Measurements from ENCODE around the gene QDPR.
A peak's percentile ranks its signal among the peaks of the same experiment; 100 is the strongest.
"Not testable (repeated sequence)": the region's sequence is repeated elsewhere in the genome, so short reads cannot be mapped to it uniquely, and the experiment has no call there.

QDPR gene

DNA sequence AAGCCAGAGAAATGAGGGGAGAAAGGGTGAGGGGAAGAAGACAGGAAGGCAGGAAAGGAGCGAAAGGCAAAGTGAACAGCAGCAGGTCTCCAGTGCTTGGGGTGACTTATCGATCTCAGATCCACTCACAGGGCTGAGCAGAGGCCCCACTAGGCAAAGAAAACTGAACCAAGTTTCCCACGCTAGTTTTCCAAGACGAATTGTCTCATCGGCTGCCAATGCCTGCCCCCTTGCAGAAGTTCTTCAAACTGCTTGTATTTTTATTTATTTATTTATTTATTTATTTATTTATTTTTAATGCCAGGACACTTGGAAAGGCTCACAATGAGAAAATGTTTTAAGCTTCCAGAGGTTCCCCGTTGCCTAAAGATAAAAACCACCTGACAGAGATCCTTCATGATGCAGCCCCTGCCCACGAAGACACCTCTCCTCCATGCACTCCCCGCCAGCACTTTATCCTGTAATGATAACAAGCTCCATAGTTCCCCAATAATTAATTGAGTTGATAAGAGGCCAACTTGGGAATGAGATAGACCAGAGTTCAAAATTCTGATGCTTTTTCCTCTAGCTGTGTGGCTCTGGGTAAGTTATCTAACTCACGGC is 43.2 kb downstream of the QDPR start:
- no peak overlapping the region for H3K4me3 ChIP-seq (replicated peaks; ENCODE audit: low read depth, low read length)
- DNase-seq (ENCODE audit: extremely low read depth, low read depth) = peak; percentile 24
- TF ChIP-seq, protein P1, sequence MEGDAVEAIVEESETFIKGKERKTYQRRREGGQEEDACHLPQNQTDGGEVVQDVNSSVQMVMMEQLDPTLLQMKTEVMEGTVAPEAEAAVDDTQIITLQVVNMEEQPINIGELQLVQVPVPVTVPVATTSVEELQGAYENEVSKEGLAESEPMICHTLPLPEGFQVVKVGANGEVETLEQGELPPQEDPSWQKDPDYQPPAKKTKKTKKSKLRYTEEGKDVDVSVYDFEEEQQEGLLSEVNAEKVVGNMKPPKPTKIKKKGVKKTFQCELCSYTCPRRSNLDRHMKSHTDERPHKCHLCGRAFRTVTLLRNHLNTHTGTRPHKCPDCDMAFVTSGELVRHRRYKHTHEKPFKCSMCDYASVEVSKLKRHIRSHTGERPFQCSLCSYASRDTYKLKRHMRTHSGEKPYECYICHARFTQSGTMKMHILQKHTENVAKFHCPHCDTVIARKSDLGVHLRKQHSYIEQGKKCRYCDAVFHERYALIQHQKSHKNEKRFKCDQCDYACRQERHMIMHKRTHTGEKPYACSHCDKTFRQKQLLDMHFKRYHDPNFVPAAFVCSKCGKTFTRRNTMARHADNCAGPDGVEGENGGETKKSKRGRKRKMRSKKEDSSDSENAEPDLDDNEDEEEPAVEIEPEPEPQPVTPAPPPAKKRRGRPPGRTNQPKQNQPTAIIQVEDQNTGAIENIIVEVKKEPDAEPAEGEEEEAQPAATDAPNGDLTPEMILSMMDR (IDR thresholded peaks at IDR 0.05; ENCODE audit: low read depth, low read length, missing control alignments) = peak; percentile 43

DNA sequence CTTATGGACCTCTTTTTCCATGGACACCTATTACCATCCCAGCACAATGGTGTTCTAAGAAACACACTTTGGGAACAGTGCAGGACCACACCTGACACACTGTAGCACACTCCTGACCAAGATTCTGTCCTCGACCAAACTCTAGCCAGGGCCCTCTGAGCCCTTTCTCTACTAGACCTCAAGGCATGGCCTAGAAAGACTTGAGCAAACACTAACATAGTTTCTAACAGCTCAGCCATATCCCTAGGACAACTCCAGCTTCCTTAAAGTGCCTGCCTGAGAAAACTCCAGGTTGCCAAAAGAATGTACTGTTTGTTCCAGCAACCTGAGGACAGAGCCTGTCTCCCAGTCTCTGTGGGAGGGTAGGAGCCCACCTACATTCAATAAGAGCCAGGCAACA is 48.3 kb downstream of the QDPR start:
- TF ChIP-seq, protein P1 (IDR thresholded peaks at IDR 0.05; ENCODE audit: low read depth, low read length, missing control alignments) = no peak
- H3K4me3 ChIP-seq (replicated peaks; ENCODE audit: low read depth, low read length) = no peak overlapping the region

DNA sequence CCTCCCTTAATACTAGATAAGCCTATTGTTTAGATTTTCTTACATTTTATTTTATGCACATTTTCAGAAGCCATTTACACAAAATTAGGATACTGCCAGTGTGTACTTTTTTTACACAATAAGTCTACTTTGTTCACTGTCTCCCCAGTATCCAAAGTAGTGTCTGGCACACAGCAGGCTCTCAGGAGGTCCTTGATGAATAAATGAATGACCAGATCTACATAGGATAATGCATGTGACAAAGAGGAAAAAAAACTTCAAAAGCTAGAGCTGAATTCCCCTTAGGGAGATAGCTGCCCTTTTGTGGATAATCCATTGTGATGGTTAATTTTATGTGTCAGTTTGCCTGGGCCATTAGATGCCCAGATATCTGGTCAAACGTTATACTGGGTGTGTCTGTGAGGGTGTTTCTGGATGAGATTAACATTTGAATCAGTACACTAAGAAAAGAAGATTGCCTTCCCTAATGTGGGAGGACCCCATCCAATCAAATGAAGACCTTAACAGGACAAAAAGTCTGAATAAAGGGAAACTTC is 61.6 kb downstream of the QDPR start:
- H3K4me3 ChIP-seq (replicated peaks; ENCODE audit: low read depth, low read length) = no peak overlapping the region
- TF ChIP-seq, protein P1 (IDR thresholded peaks at IDR 0.05; ENCODE audit: low read depth, low read length, missing control alignments) = no peak
- no peak for DNase-seq (ENCODE audit: extremely low read depth, low read depth)

More for the DNA sequence above, 48.3 kb downstream of the QDPR start:
- DNase-seq (ENCODE audit: extremely low read depth, low read depth) = no peak

DNA sequence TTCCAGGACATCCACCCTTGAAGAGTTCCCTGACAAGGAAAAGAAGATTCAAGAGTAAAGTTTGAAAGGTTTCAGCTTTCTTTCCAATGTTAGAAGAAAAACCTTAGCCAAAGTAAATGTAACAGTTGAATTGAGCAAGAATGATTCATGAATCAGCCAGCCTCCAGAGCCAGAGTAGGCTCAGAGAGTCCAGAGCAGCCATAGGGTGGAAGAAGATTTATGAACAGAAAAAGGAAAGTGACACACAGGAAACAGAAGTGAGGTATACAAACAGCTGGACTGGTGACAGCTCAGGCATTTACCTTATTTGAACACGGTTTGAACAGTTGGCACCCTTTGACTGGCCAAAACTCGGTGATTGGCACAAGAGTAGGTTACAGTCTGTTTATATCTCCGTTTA is 63.2 kb downstream of the QDPR start:
- no peak for DNase-seq (ENCODE audit: extremely low read depth, low read depth)
- H3K4me3 ChIP-seq (replicated peaks; ENCODE audit: low read depth, low read length) = no peak overlapping the region
- TF ChIP-seq, protein P1 (IDR thresholded peaks at IDR 0.05; ENCODE audit: low read depth, low read length, missing control alignments) = no peak

DNA sequence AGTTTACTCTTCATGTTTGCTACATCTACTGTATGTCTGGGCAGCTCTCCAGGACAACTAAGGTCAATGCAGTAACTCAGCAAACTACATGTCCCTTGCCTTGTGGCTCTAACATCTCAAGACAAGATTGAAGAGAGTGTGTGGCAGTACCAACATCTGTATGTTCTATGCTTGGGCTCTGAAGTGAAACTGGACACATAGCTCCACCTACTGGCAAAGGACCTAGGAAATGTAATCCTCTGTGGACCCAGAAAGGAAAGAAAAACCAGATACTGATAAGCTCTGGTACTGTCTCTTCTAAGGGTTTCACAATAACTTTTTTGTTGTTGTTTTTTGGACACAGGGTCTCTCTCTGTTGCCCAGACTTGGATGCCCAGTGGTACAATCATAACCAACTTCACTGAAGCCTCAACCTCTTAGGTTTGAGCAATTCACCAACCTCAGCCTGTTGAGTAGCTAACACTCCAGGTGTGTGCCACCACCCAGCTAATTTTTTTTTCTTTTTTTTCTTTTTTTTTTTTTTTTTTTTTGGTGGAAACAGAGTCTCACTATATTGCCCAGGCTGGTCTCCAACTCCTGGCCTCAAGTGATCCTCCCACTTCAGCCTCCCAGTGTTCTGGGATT is 64.1 kb downstream of the QDPR start:
- TF ChIP-seq, protein P1 (IDR thresholded peaks at IDR 0.05; ENCODE audit: low read depth, low read length, missing control alignments) = peak; percentile 74
- peak; percentile 75 for DNase-seq (ENCODE audit: extremely low read depth, low read depth)

DNA sequence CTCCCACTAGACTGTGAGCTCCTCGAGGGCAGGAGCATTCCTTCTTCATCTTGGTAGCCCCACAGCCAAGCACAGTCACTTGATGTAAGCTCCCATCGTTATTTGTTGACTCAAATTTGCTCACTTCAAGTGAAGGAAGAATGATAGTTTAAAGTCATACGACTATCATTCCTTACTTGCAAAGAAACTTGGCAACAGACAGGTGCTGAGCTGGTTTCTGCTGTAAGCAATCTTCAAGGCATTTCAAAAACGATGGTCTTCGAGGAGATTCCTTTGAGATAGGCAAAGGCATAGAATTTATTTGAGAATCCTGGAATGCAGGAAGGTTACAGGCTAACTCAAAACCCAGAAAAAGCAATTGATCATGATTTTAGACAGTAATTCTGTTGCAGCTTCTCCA is 64.8 kb downstream of the QDPR start:
- no peak for DNase-seq (ENCODE audit: extremely low read depth, low read depth)
- TF ChIP-seq, protein P1 (IDR thresholded peaks at IDR 0.05; ENCODE audit: low read depth, low read length, missing control alignments) = no peak
- no peak overlapping the region for H3K4me3 ChIP-seq (replicated peaks; ENCODE audit: low read depth, low read length)

More for the DNA sequence above, 64.1 kb downstream of the QDPR start:
- H3K4me3 ChIP-seq (replicated peaks; ENCODE audit: low read depth, low read length) = no peak overlapping the region

DNA sequence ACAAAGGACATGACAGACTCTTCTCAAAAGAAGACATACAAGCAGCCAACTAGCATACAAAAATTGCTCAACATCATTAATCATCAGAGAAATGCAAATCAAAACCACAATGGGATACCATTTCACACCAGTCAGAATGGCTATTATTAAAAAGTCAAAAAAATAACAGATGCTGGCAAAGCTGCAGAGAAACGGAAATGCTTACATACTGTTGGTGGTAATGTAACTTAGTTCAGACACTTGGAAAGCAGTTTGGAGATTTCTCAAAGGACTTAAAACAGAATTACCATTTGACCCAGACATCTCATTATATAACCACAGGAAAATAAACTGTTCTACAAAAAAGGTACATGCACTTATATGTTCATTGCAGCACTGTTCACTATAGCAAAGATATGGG is 69.4 kb downstream of the QDPR start:
- H3K4me3 ChIP-seq (replicated peaks; ENCODE audit: low read depth, low read length); DNase-seq (ENCODE audit: extremely low read depth, low read depth): not testable (repeated sequence)

All from HFF-Myc (cell line).